Breast epithelium (tissue), 3 donors: Measurements from ENCODE around the gene LDLRAD4.

Experiments used
- POLR2A ChIP-seq: fragments of 450-650 bp; IDR thresholded peaks from one replicate; pipeline ENCODE4 v1.6.1; 2016; ENCODE audit warnings: antibody characterized with exemption, mild to moderate bottlenecking, moderate library complexity
- POLR2AphosphoS5 ChIP-seq, 3 donors: sonication (generic); formaldehyde crosslinking; IDR thresholded peaks; one replicate each; pipeline ENCODE4 v1.6.1; 2017; ENCODE audit warnings: antibody characterized with exemption in 3 of 3
- TF ChIP-seq, protein P1 (sequence below), 3 donors: fragments of 450-650 bp; IDR thresholded peaks; one replicate each; pipeline ENCODE4 v1.5.1; 2016 to 2017; ENCODE audit warnings: antibody characterized with exemption in 3 of 3, mild to moderate bottlenecking in 3 of 3, moderate library complexity in 3 of 3

DNA sequence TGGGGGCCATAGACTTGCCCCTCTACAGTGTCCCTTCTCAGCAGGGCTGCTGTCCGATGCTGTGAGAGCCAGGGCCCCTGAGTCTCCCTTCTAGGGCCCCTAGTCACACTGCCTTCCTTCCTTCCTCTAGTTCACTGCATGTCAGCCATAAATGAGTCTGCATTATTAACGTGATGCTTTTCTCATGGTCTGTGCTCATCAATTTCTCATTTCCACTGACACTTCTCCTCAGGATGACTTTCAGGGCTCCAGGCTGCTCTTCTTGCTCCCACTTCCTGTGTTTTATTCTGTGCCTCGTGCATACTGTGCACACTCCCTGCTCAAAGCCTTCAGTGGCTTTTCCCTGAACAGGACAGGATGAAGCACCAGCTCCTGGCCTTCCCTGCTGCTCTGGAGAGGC, 361.3 kb downstream of the LDLRAD4 start:
- TF ChIP-seq POLR2A = no peak
- TF ChIP-seq, protein P1, sequence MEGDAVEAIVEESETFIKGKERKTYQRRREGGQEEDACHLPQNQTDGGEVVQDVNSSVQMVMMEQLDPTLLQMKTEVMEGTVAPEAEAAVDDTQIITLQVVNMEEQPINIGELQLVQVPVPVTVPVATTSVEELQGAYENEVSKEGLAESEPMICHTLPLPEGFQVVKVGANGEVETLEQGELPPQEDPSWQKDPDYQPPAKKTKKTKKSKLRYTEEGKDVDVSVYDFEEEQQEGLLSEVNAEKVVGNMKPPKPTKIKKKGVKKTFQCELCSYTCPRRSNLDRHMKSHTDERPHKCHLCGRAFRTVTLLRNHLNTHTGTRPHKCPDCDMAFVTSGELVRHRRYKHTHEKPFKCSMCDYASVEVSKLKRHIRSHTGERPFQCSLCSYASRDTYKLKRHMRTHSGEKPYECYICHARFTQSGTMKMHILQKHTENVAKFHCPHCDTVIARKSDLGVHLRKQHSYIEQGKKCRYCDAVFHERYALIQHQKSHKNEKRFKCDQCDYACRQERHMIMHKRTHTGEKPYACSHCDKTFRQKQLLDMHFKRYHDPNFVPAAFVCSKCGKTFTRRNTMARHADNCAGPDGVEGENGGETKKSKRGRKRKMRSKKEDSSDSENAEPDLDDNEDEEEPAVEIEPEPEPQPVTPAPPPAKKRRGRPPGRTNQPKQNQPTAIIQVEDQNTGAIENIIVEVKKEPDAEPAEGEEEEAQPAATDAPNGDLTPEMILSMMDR (IDR thresholded peaks at IDR 0.05) = no peak
- no peak for TF ChIP-seq POLR2AphosphoS5 (IDR thresholded peaks at IDR 0.05)
